IMR-90 (cell line): Measurements from ENCODE around the gene RAI1. TPM values are rescaled to one million over a fixed set of nuclear protein-coding genes. Genes with fewer than 3 reads are reported as not detected.

Source experiments
- ATAC-seq: fragments of 200-7000 bp; cut with Tn5 transposase; 2 replicates; pipeline ENCODE4 v1.9.1; 2020; ENCODE audit warnings: low read depth, mild to moderate bottlenecking, moderate library complexity
- BruUV-seq: library from RNA; stranded (reverse); fragments of 400-500 nt; replicated peaks from 2 replicates; lab custom pipeline; 2021; lab: Mats Ljungman, UMichigan
- CTCF ChIA-PET: fragments of 300-600 bp; formaldehyde crosslinking; extraction: SDS; loops from one replicate; lab custom pipeline; 2021; ENCODE audit warnings: antibody characterized with exemption; lab: Yijun Ruan, JAX
- POLR2A ChIA-PET: fragments of 300-600 bp; sonication (Branson Sonifier 250); formaldehyde crosslinking; loops from one replicate; lab custom pipeline; 2022; ENCODE audit warnings: antibody characterized with exemption; ENCODE audit not compliant: unreplicated experiment; lab: Charles Lee
- DNase-seq: peaks from one replicate; pipeline ENCODE4 v3.0.0; 2013
- H2AFZ ChIP-seq: replicated peaks from 2 replicates; pipeline ENCODE3; 2013; ENCODE audit warnings: low read length, mild to moderate bottlenecking; ENCODE audit not compliant: poor library complexity
- H2AK5ac ChIP-seq: 2 replicates; pipeline ENCODE4 v1.6.1; 2013; ENCODE audit warnings: low read depth, low read length, inconsistent platforms
- H2AK9ac ChIP-seq: replicated peaks from 2 replicates; pipeline ENCODE3; 2013; ENCODE audit warnings: mild to moderate bottlenecking, low read depth, low read length, moderate library complexity; ENCODE audit not compliant: poor library complexity
- H2BK120ac ChIP-seq: 2 replicates; pipeline ENCODE4 v1.6.1; 2013; ENCODE audit warnings: low read depth, low read length, inconsistent platforms
- H2BK15ac ChIP-seq: 3 replicates; pipeline ENCODE4 v1.6.1; 2013; ENCODE audit warnings: low read depth, low read length, inconsistent platforms
- H2BK20ac ChIP-seq: 2 replicates; pipeline ENCODE4 v1.6.1; 2013; ENCODE audit warnings: low read depth, mild to moderate bottlenecking, inconsistent platforms, low read length, moderate library complexity
- H2BK5ac ChIP-seq: 2 replicates; pipeline ENCODE4 v1.6.1; 2013; ENCODE audit warnings: mild to moderate bottlenecking, low read depth, low read length, inconsistent platforms; ENCODE audit not compliant: poor library complexity, severe bottlenecking
- H3K14ac ChIP-seq: replicated peaks from 2 replicates; pipeline ENCODE4 v1.6.1; 2013; ENCODE audit warnings: low read depth, low read length, inconsistent platforms
- H3K18ac ChIP-seq: 2 replicates; pipeline ENCODE4 v1.6.1; 2013; ENCODE audit warnings: low read depth, low read length, control low read depth
- H3K23ac ChIP-seq: 2 replicates; pipeline ENCODE4 v1.6.1; 2013; ENCODE audit warnings: low read depth, low read length, inconsistent platforms
- H3K27ac ChIP-seq: 2 replicates; pipeline ENCODE4 v1.5.1; 2013; ENCODE audit warnings: mild to moderate bottlenecking, control low read depth, low read length; ENCODE audit not compliant: insufficient read depth
- H3K27me3 ChIP-seq: 2 replicates; pipeline ENCODE4 v1.6.1; 2013; ENCODE audit warnings: low read length; ENCODE audit not compliant: control insufficient read depth, insufficient read depth
- H3K36me3 ChIP-seq: 2 replicates; pipeline ENCODE4 v1.6.1; 2013; ENCODE audit warnings: low read length, mixed read lengths; ENCODE audit not compliant: control insufficient read depth, insufficient read depth
- H3K4ac ChIP-seq: 2 replicates; pipeline ENCODE4 v1.6.1; 2013; ENCODE audit warnings: low read depth, low read length, inconsistent platforms
- H3K4me1 ChIP-seq: 2 replicates; pipeline ENCODE4 v1.6.1; 2013; ENCODE audit warnings: low read length, mixed read lengths; ENCODE audit not compliant: control insufficient read depth, insufficient read depth
- H3K4me2 ChIP-seq: 2 replicates; pipeline ENCODE4 v1.6.1; 2013; ENCODE audit warnings: low read depth, mild to moderate bottlenecking, control low read depth, low read length, moderate library complexity
- H3K4me3 ChIP-seq: 2 replicates; pipeline ENCODE4 v1.5.1; 2013; ENCODE audit warnings: low read depth, mild to moderate bottlenecking, control low read depth, low read length, moderate library complexity; ENCODE audit not compliant: insufficient read depth
- H3K56ac ChIP-seq: 2 replicates; pipeline ENCODE4 v1.6.1; 2013; ENCODE audit warnings: low read length, inconsistent platforms; ENCODE audit not compliant: insufficient read depth; ENCODE audit errors: extremely low read depth
- H3K79me1 ChIP-seq, 2 experiments: 2 replicates each; pipeline ENCODE4 v1.6.1; 2013; ENCODE audit warnings: low read length in 2 of 2, inconsistent platforms in 1 of 2, low read depth in 1 of 2
- H3K9ac ChIP-seq: 2 replicates; pipeline ENCODE4 v1.6.1; 2013; ENCODE audit warnings: low read depth, low read length, control low read depth
- H3K9me1 ChIP-seq: 2 replicates; pipeline ENCODE4 v1.6.1; 2013; ENCODE audit warnings: low read length, inconsistent platforms; ENCODE audit not compliant: insufficient read depth
- H3K9me3 ChIP-seq: 2 replicates; pipeline ENCODE4 v1.6.1; 2013; ENCODE audit warnings: low read length; ENCODE audit not compliant: control insufficient read depth, insufficient read depth
- H4K20me1 ChIP-seq: 2 replicates; pipeline ENCODE4 v1.6.1; 2013; ENCODE audit warnings: low read length, inconsistent platforms; ENCODE audit not compliant: insufficient read depth
- H4K5ac ChIP-seq: 2 replicates; pipeline ENCODE4 v1.6.1; 2013; ENCODE audit warnings: mild to moderate bottlenecking, low read depth, low read length, control low read depth
- H4K8ac ChIP-seq, 2 experiments: 2 replicates each; pipeline ENCODE4 v1.6.1; 2013; ENCODE audit warnings: low read depth in 2 of 2, low read length in 2 of 2, control low read depth in 1 of 2, inconsistent platforms in 1 of 2
- H4K91ac ChIP-seq: 2 replicates; pipeline ENCODE4 v1.6.1; 2013; ENCODE audit warnings: low read depth, low read length, inconsistent platforms; ENCODE audit not compliant: insufficient read depth
- BHLHE40 ChIP-seq: fragments of 150-350 bp; IDR thresholded peaks from 2 replicates; pipeline ENCODE4 v1.6.1; 2016; ENCODE audit warnings: mild to moderate bottlenecking, low read depth, low read length
- CEBPB ChIP-seq: IDR thresholded peaks from 2 replicates; pipeline ENCODE4 v1.6.1; 2012; ENCODE audit warnings: low read depth, low read length, improper control_type of control experiment
- CHD1 ChIP-seq: IDR thresholded peaks from 2 replicates; pipeline ENCODE4 v1.6.1; 2012; ENCODE audit warnings: low read depth, low read length, improper control_type of control experiment
- CTCF ChIP-seq: conservative IDR thresholded peaks from 2 replicates; pipeline ENCODE4 v1.5.1; 2012; ENCODE audit warnings: mild to moderate bottlenecking, low read depth, low read length, improper control_type of control experiment
- ELK1 ChIP-seq: fragments of 150-350 bp; IDR thresholded peaks from 2 replicates; pipeline ENCODE4 v1.6.1; 2016; ENCODE audit warnings: low read depth, mild to moderate bottlenecking, low read length, moderate library complexity, borderline replicate concordance
- FOS ChIP-seq: fragments of 150-350 bp; IDR thresholded peaks from 2 replicates; pipeline ENCODE4 v1.6.1; 2016; ENCODE audit warnings: low read depth, low read length
- MAFK ChIP-seq: IDR thresholded peaks from 2 replicates; pipeline ENCODE4 v1.6.1; 2012; ENCODE audit warnings: low read depth, low read length, improper control_type of control experiment
- MAZ ChIP-seq: IDR thresholded peaks from 2 replicates; pipeline ENCODE4 v1.6.1; 2012; ENCODE audit warnings: low read depth, mild to moderate bottlenecking, low read length, improper control_type of control experiment, moderate library complexity, borderline replicate concordance
- MXI1 ChIP-seq: IDR thresholded peaks from 2 replicates; pipeline ENCODE4 v1.6.1; 2012; ENCODE audit warnings: low read depth, mild to moderate bottlenecking, low read length, moderate library complexity, borderline replicate concordance
- NFE2L2 ChIP-seq: fragments of 150-350 bp; IDR thresholded peaks from 2 replicates; pipeline ENCODE4 v1.6.1; 2016; ENCODE audit warnings: low read depth, mild to moderate bottlenecking, low read length
- POLR2A ChIP-seq: IDR thresholded peaks from 2 replicates; pipeline ENCODE4 v1.6.1; 2012; ENCODE audit warnings: mild to moderate bottlenecking, low read depth, low read length
- RAD21 ChIP-seq: IDR thresholded peaks from 2 replicates; pipeline ENCODE4 v1.6.1; 2012; ENCODE audit warnings: low read length, improper control_type of control experiment
- RCOR1 ChIP-seq: IDR thresholded peaks from 2 replicates; pipeline ENCODE4 v1.6.1; 2012; ENCODE audit warnings: mild to moderate bottlenecking, low read length, improper control_type of control experiment; ENCODE audit not compliant: insufficient replicate concordance
- RFX5 ChIP-seq: IDR thresholded peaks from 2 replicates; pipeline ENCODE4 v1.8.0; 2012; ENCODE audit warnings: low read depth, mild to moderate bottlenecking, low read length, moderate library complexity
- SMC3 ChIP-seq: fragments of 150-350 bp; IDR thresholded peaks from 2 replicates; pipeline ENCODE4 v1.6.1; 2016; ENCODE audit warnings: low read depth, mild to moderate bottlenecking, antibody characterized with exemption, low read length, moderate library complexity
- USF2 ChIP-seq: fragments of 150-350 bp; IDR thresholded peaks from 2 replicates; pipeline ENCODE4 v1.6.1; 2017; ENCODE audit warnings: mild to moderate bottlenecking, antibody characterized with exemption, low read length, low read depth
- WGBS, 2 experiments: methylation state at CpG; one replicate each; pipeline versions ENCODE4 v1.1.5 to v1.1.7; 2013; ENCODE audit warnings: missing lambda C conversion rate in 2 of 2; ENCODE audit not compliant: insufficient read length in 1 of 2; ENCODE audit errors: extremely low coverage in 2 of 2; 5-methylcytosine and 5-hydroxymethylcytosine counted together
- dilution Hi-C: fragments of 300-500 bp; cut with HindIII; formaldehyde crosslinking; loops from one replicate; pipeline ENCODE4 v1.14.3; 2018; ENCODE audit warnings: low sequenced_read_pairs; ENCODE audit not compliant: unreplicated experiment
- in situ Hi-C: fragments of 300-500 bp; cut with MboI; formaldehyde crosslinking; loops from 3 replicates; pipeline ENCODE4 v1.14.3; 2019; ENCODE audit warnings: low sequenced_read_pairs, inconsistent platforms, mixed read lengths
- intact Hi-C: fragments of 100-400 bp; cut with micrococcal nuclease; formaldehyde crosslinking; loops from 2 replicates; pipeline ENCODE4 v1.10.0; 2022
- polyA plus RNA-seq, 3 experiments: library from polyadenylated mRNA; depleted of rRNA; stranded (reverse); fragments of >200 nt; gene quantifications; 2 replicates each; pipeline ENCODE4 v1.2.3, GENCODE V29; 2012; ENCODE audit warnings: low replicate concordance in 1 of 3
- total RNA-seq: library from RNA; depleted of rRNA; stranded (reverse); fragments of >200 nt; gene quantifications from 2 replicates; pipeline ENCODE4 v1.2.3, GENCODE V29; 2012

Gene RAI1
- total and polyA plus RNA-seq, 2 of the 4 experiments (the other 2 are of a cell fraction) = 1.8 to 10.5 TPM

- H3K14ac ChIP-seq = no peak overlapping the region
- no peaks in the 10 kb centered on the region for H3K36me3 ChIP-seq
- intact Hi-C loops (no loop called here), dilution Hi-C loops (no loop called here), in situ Hi-C loops (no loop called here)
- ATAC-seq = no peak
- H3K23ac ChIP-seq = no peak overlapping the region
- H4K91ac ChIP-seq = no peak overlapping the region
- H4K20me1 ChIP-seq = peaks cover 98% of the 10 kb centered on the region
- peaks cover 36% of the 10 kb centered on the region for H3K4me1 ChIP-seq
- no peak overlapping the region for H3K18ac ChIP-seq
- peaks cover 33% of the 10 kb centered on the region for H3K9me1 ChIP-seq
- TF ChIP-seq ELK1 = no peak
- TF ChIP-seq CEBPB = no peak
- TF ChIP-seq RFX5 = no peak
- no peak for TF ChIP-seq CTCF
- TF ChIP-seq SMC3 = no peak
- TF ChIP-seq BHLHE40 = no peak
- TF ChIP-seq POLR2A = no peak
- TF ChIP-seq FOS = no peak
- TF ChIP-seq MXI1 = no peak
- TF ChIP-seq USF2 = no peak
- no peak for TF ChIP-seq MAZ
- no peak for TF ChIP-seq NFE2L2
- no peak for TF ChIP-seq RCOR1
- TF ChIP-seq CHD1 = no peak
- TF ChIP-seq RAD21 = no peak
- TF ChIP-seq MAFK = no peak
- H3K9ac ChIP-seq = no peak overlapping the region
- peaks cover 41 to 98% of the 10 kb centered on the region in 2 experiments for H3K79me1 ChIP-seq
- H2BK15ac ChIP-seq = no peak overlapping the region
- no peak overlapping the region for H4K8ac ChIP-seq
- no peak for DNase-seq
- H2BK120ac ChIP-seq = no peak overlapping the region
- H3K56ac ChIP-seq = no peak overlapping the region
- H3K27me3 ChIP-seq = no peaks in the 10 kb centered on the region
- H3K9me3 ChIP-seq = no peaks in the 10 kb centered on the region
- no peak overlapping the region for H2AK5ac ChIP-seq
- no TSS peak for BruUV-seq
- H2AK9ac ChIP-seq = peak overlapping the region; percentile 31
- 64% methylated on average over 2 of the region's 3 CpGs; no CpG with 5 or more reads in 1 of the 2 experiments for WGBS, 2 experiments
- POLR2A ChIA-PET = no interaction called here
- no peak overlapping the region for H3K27ac ChIP-seq
- no peak overlapping the region for H2BK5ac ChIP-seq
- H3K4me2 ChIP-seq = no peak overlapping the region
- no peak overlapping the region for H2AFZ ChIP-seq
- CTCF ChIA-PET = no interaction called here
- no peak overlapping the region for H2BK20ac ChIP-seq
- H4K5ac ChIP-seq = no peak overlapping the region
- H3K4ac ChIP-seq = no peak overlapping the region
- H3K4me3 ChIP-seq = no peak overlapping the region
Measured at GRCh38 chr17:17772231-17772630, 91.0 kb downstream of the RAI1 start.
